ENCODE results near the gene CPT1B.
"Not testable (repeated sequence)": the region's sequence is repeated elsewhere in the genome, so short reads cannot be mapped to it uniquely, and the experiment has no call there.

Gene CPT1B

GRCh38 chr22:50546326-50547262, 31.6 kb downstream of the CPT1B start:
- no peak for DNase-seq
- TF ChIP-seq GATA1 (IDR thresholded peaks at IDR 0.05; ENCODE audit: low read depth, low read length) = no peak
- no peak for TF ChIP-seq POLR2A (IDR thresholded peaks at IDR 0.05; ENCODE audit: low read length)

GRCh38 chr22:50545522-50546325, 32.5 kb downstream of the CPT1B start, which contains the start of gene KLHDC7B:
KLHDC7B (plus strand) TSS chr22:50545899; CDS start chr22:50546244, 345 bp downstream.
- no peak for TF ChIP-seq POLR2A (IDR thresholded peaks at IDR 0.05; ENCODE audit: low read length)
- TF ChIP-seq GATA1 (IDR thresholded peaks at IDR 0.05; ENCODE audit: low read depth, low read length) = no peak
- DNase-seq = peak in 1 of 2 experiments; percentile 72

- DNase-seq = peak in 1 of 2 experiments; percentile 40
- no peak for TF ChIP-seq POLR2A (IDR thresholded peaks at IDR 0.05; ENCODE audit: low read length)
Observed at GRCh38 chr22:50544746-50545253, 33.4 kb downstream of the CPT1B start.

DNA sequence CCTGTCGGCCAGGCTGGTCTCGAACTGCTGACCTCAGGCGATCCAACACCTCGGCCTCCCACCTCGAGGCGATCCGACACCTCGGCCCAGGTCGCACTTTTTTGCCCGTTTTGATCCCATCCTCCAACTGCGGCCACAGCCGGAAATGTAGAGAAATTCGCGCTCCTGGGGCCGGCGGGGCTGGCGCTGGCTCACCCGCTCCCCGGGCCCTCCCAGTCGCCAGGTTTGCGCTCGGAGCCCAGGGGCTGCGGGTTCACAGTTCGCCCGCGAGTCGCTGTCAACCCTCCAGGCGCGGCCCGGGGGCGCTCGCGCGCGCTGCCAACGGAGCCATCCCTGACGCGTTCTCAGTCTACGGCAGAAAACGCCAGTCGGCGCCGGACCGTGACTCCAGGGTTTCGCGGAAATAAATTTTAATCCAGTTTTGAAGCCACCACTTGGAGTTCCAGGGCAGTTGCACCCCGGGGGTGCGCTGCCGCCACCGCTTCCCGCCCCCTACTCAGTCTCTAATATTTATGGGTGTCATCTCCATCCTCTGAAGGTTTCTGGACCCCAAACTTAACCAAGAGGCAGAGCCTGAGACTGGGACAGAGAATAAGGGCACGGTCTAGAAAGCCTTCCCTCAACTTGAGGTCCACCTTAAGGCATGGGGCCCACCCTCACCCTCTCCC, 34.0 kb downstream of the CPT1B start:
- TF ChIP-seq GATA1 (IDR thresholded peaks at IDR 0.05; ENCODE audit: low read depth, low read length) (no peak), POLR2A (IDR thresholded peaks at IDR 0.05; ENCODE audit: low read length) (no peak)
- DNase-seq = peak; percentile 69 to 81

GRCh38 chr22:50542416-50542927, 35.8 kb downstream of the CPT1B start:
- TF ChIP-seq POLR2A (IDR thresholded peaks at IDR 0.05; ENCODE audit: low read length) = no peak
- no peak for TF ChIP-seq GATA1 (IDR thresholded peaks at IDR 0.05; ENCODE audit: low read depth, low read length)
- no peak for DNase-seq

- peak in 1 of 2 experiments; percentile 68 for DNase-seq
Observed at GRCh38 chr22:50541667-50542026, 36.6 kb downstream of the CPT1B start.

- DNase-seq = no peak
- TF ChIP-seq POLR2A (IDR thresholded peaks at IDR 0.05; ENCODE audit: low read length) (no peak), GATA1 (IDR thresholded peaks at IDR 0.05; ENCODE audit: low read depth, low read length) (no peak)
Observed at GRCh38 chr22:50540381-50540780, 37.8 kb downstream of the CPT1B start.

- TF ChIP-seq GATA1 (IDR thresholded peaks at IDR 0.05; ENCODE audit: low read depth, low read length) (no peak), POLR2A (IDR thresholded peaks at IDR 0.05; ENCODE audit: low read length) (no peak)
- no peak for DNase-seq
Observed at GRCh38 chr22:50537765-50538164, 40.5 kb downstream of the CPT1B start.

GRCh38 chr22:50536226-50536625, 42.0 kb downstream of the CPT1B start:
- no peak for DNase-seq
- no peak for TF ChIP-seq GATA1 (IDR thresholded peaks at IDR 0.05; ENCODE audit: low read depth, low read length)
- no peak for TF ChIP-seq POLR2A (IDR thresholded peaks at IDR 0.05; ENCODE audit: low read length)

- no peak for DNase-seq
- no peak for TF ChIP-seq GATA1 (IDR thresholded peaks at IDR 0.05; ENCODE audit: low read depth, low read length)
- no peak for TF ChIP-seq POLR2A (IDR thresholded peaks at IDR 0.05; ENCODE audit: low read length)
Observed at GRCh38 chr22:50535113-50535512, 43.1 kb downstream of the CPT1B start.

DNA sequence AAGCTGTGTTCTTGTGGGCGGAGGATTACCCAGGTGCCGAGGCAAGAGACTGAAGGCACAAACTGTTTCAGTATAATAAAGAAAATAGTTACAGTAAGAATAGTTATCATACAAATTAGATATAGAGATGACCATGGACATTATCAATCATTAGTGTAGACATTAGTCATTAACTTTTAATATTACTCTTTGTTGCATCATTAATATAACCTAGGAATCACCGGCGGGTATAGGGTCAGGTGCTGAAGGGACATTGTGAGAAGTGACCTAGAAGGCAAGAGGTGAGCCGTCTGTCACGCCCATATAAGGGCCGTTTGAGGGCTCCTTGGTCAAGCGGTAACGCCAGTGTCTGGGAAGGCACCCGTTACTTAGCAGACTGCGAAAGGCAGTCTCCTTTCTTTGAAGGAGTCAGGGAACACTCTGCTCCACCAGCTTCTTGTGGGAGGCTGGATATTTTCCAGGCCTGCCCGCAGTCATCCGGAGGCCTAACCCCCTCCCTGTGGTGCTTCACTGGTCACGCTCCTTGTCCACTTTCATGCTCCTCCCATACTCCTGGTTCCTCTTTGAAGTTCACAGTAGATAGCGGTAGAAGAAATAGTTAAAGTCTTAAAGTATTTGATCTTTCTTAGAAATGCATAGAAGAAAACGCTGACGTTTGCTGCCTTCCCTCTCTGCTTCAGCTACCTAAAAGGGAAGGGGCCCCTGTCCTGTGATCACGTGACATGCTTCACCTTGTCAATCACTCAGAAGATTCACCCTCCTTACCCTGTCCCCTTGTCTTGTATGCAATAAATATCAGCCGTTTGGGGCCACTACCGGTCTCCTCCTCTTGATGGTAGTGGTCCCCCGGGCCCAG, 44.1 kb downstream of the CPT1B start:
- not testable (repeated sequence) for DNase-seq

- no peak for TF ChIP-seq GATA1 (IDR thresholded peaks at IDR 0.05; ENCODE audit: low read depth, low read length)
- TF ChIP-seq POLR2A (IDR thresholded peaks at IDR 0.05; ENCODE audit: low read length) = no peak
- peak in 1 of 2 experiments; percentile 23 for DNase-seq
Observed at GRCh38 chr22:50532824-50533796, 45.1 kb downstream of the CPT1B start.
